WERI-Rb-1 (cell line): Measurements from ENCODE around the gene TSHR.
A peak's percentile ranks its signal among the peaks of the same experiment; 100 is the strongest.

Experiments
- DNase-seq: peaks from one replicate; pipeline ENCODE4 v3.0.0-alpha.2; 2020
- H3K27ac ChIP-seq: fragments of 250-450 bp; sonication (Bioruptor Pico); 2 replicates; pipeline ENCODE4 v1.5.1; 2020; ENCODE audit warnings: mild to moderate bottlenecking, moderate library complexity
- H3K27me3 ChIP-seq: fragments of 250-450 bp; sonication (Bioruptor Pico); 2 replicates; pipeline ENCODE4 v1.5.1; 2021; ENCODE audit warnings: mild to moderate bottlenecking, low read depth, moderate library complexity; ENCODE audit not compliant: insufficient read depth, severe bottlenecking
- H3K36me3 ChIP-seq: fragments of 250-450 bp; sonication (Bioruptor Pico); 2 replicates; pipeline ENCODE4 v1.5.1; 2020; ENCODE audit warnings: mild to moderate bottlenecking, moderate library complexity
- H3K4me3 ChIP-seq: 2 replicates; pipeline ENCODE4 v1.5.1; 2011; ENCODE audit warnings: low read depth, mild to moderate bottlenecking, control low read depth, low read length
- H3K9me3 ChIP-seq: fragments of 250-450 bp; sonication (Bioruptor Pico); 2 replicates; pipeline ENCODE4 v1.5.1; 2021; ENCODE audit warnings: mild to moderate bottlenecking, moderate library complexity; ENCODE audit not compliant: severe bottlenecking
- TF ChIP-seq, protein P1 (sequence below): IDR thresholded peaks from 2 replicates; pipeline ENCODE4 v1.5.1; 2011; ENCODE audit warnings: low read depth, mild to moderate bottlenecking, control low read depth, inconsistent platforms, low read length

The TSHR gene

GRCh38 chr14:81055971-81056370 lies 100.5 kb downstream of the TSHR start:
- Histone ChIP-seq H3K4me3 (no peak overlapping the region), H3K27me3 (no peaks in the 10 kb centered on the region), H3K27ac (no peak overlapping the region), H3K9me3 (no peaks in the 10 kb centered on the region), H3K36me3 (no peaks in the 10 kb centered on the region)
- no peak for DNase-seq
- TF ChIP-seq, protein P1, sequence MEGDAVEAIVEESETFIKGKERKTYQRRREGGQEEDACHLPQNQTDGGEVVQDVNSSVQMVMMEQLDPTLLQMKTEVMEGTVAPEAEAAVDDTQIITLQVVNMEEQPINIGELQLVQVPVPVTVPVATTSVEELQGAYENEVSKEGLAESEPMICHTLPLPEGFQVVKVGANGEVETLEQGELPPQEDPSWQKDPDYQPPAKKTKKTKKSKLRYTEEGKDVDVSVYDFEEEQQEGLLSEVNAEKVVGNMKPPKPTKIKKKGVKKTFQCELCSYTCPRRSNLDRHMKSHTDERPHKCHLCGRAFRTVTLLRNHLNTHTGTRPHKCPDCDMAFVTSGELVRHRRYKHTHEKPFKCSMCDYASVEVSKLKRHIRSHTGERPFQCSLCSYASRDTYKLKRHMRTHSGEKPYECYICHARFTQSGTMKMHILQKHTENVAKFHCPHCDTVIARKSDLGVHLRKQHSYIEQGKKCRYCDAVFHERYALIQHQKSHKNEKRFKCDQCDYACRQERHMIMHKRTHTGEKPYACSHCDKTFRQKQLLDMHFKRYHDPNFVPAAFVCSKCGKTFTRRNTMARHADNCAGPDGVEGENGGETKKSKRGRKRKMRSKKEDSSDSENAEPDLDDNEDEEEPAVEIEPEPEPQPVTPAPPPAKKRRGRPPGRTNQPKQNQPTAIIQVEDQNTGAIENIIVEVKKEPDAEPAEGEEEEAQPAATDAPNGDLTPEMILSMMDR: no peak

GRCh38 chr14:81062380-81062779 lies 107.0 kb downstream of the TSHR start:
- no peak for DNase-seq
- H3K27ac ChIP-seq: no peak overlapping the region
- H3K27me3 ChIP-seq: no peaks in the 10 kb centered on the region
- H3K9me3 ChIP-seq: no peaks in the 10 kb centered on the region
- H3K36me3 ChIP-seq: no peaks in the 10 kb centered on the region
- H3K4me3 ChIP-seq: no peak overlapping the region
- TF ChIP-seq, protein P1: no peak

- Histone ChIP-seq H3K27me3 (no peaks in the 10 kb centered on the region), H3K4me3 (no peak overlapping the region), H3K27ac (no peak overlapping the region), H3K36me3 (no peaks in the 10 kb centered on the region), H3K9me3 (no peaks in the 10 kb centered on the region)
- TF ChIP-seq, protein P1: peak; percentile 56
- peak; percentile 29 for DNase-seq
Measured at GRCh38 chr14:81062816-81063215, 107.4 kb downstream of the TSHR start.

- H3K27me3 ChIP-seq: no peaks in the 10 kb centered on the region
- H3K9me3 ChIP-seq: peaks cover 3% of the 10 kb centered on the region
- TF ChIP-seq, protein P1: no peak
- no peak overlapping the region for H3K27ac ChIP-seq
- H3K4me3 ChIP-seq: no peak overlapping the region
- no peak for DNase-seq
- no peaks in the 10 kb centered on the region for H3K36me3 ChIP-seq
Measured at GRCh38 chr14:81066672-81067071, 111.3 kb downstream of the TSHR start.

DNA sequence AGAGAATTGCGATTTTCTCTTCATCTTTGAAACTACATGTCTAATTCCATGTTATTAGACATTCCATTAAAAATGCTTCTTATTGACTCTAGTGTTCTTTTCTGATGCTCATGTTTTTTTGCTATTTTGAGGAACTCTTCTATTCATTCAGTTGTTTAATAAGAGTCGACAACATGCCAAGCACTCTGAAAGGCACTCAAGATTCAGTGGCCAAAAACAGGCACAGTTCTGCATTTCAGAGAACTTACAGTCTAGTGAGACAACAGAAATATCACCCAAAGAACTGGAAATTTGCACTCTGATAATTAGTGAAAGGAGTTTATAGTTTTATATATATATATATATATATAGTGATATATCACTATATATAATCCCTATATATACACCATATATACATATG lies 111.7 kb downstream of the TSHR start:
- Histone ChIP-seq H3K36me3 (no peaks in the 10 kb centered on the region), H3K4me3 (no peak overlapping the region), H3K27ac (no peak overlapping the region), H3K27me3 (no peaks in the 10 kb centered on the region), H3K9me3 (peaks cover 3% of the 10 kb centered on the region)
- DNase-seq: no peak
- TF ChIP-seq, protein P1: no peak

GRCh38 chr14:81068176-81068782 lies 112.9 kb downstream of the TSHR start:
- Histone ChIP-seq H3K27ac (no peak overlapping the region), H3K27me3 (no peaks in the 10 kb centered on the region), H3K9me3 (peaks cover 3% of the 10 kb centered on the region), H3K36me3 (no peaks in the 10 kb centered on the region), H3K4me3 (no peak overlapping the region)
- DNase-seq: no peak
- TF ChIP-seq, protein P1: no peak
